Esophagus muscularis mucosa (tissue), 3 donors: ENCODE measurements around the gene PTPRU.

Experiments used
- CTCF ChIP-seq, 3 experiments: fragments of 200-600 bp in 2 of 3; fragments of 450-650 bp in 1 of 3; sonication (generic) in 2 of 3; IDR thresholded peaks; one replicate each; pipeline ENCODE4 v1.5.1; 2017 to 2019; ENCODE audit warnings: antibody characterized with exemption in 3 of 3, mild to moderate bottlenecking in 2 of 3, moderate library complexity in 1 of 3
- POLR2A ChIP-seq: fragments of 450-650 bp; IDR thresholded peaks from one replicate; pipeline ENCODE4 v1.6.1; 2017; ENCODE audit warnings: antibody characterized with exemption, moderate library complexity, mild to moderate bottlenecking, low read depth
- POLR2AphosphoS5 ChIP-seq, 2 donors: sonication (generic); formaldehyde crosslinking; IDR thresholded peaks; one replicate each; pipeline ENCODE4 v1.6.1; 2017; ENCODE audit warnings: antibody characterized with exemption in 2 of 2

DNA sequence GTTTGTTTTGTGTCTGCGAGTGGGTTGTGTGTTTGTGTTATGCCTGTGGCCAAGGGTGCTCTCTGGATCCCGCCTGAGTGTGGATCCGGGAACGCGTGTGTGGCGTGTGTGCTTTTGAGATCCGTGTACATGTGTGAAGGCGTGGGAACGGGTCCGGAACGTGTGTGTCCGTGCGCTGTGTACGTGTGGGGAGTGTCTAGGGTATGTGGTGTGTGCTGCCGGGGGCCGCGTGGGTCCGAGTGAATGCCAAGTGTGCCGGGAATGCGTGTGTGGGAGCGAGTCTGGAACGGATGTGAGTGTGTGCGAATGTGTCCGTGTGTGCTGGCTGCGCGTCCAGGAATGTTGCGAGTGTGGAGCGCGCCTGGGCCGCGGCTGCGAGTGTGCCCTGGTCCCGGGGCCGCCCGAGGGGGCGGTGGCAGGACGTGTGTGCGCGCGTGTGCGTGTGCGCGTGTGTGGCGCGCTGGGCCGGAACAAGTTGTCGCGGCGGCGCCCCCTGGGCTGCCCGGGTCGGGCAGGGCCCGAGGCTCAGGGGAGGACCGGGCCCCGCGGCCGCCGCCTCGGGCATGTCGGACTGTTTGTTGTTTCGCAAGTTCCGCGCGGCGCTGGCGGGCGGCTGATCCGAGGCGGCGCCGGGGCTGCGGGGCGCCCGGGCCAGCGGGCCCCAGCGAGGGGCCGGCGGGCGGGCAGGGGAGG is 953 bp downstream of the PTPRU start:
- TF ChIP-seq CTCF (IDR thresholded peaks at IDR 0.05) (no peak), POLR2A (no peak), POLR2AphosphoS5 (IDR thresholded peaks at IDR 0.05) (no peak)
